ENCODE data around the gene RTRAF. TPM values are rescaled to one million over a fixed set of nuclear protein-coding genes. Genes with fewer than 3 reads are reported as not detected.

Gene RTRAF
- polyA plus RNA-seq, 5 donors: 251 to 353 (median 275) TPM

GRCh38 chr14:51988221-51988620 lies 1.1 kb upstream of the RTRAF start:
- DNase-seq: no peak

- DNase-seq: no peak
Observed at GRCh38 chr14:51990488-51990887, 1.1 kb downstream of the RTRAF start.

- no peak for DNase-seq
Observed at GRCh38 chr14:51993285-51993920, 4.1 kb downstream of the RTRAF start.

GRCh38 chr14:51996148-51996746 lies 6.9 kb downstream of the RTRAF start:
- no peak for DNase-seq

DNA sequence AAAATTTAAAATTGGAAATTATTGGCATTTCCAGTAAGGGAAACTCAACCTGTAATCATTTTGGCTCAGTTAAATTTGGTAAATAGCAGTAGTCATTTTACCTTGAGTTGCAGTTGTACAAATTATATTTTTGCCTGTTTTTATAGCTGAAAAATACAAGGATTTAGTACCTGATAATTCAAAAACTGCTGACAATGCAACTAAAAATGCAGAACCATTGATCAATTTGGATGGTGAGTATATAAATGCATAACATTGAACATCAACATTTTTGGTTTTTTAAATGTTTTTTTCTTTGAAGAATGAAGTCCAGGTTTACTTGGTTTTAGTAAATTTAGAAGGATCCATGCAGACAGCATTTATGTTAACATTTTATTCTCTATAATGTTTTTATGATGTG lies 9.0 kb downstream of the RTRAF start:
- no peak for DNase-seq

GRCh38 chr14:51999084-51999483 lies 9.7 kb downstream of the RTRAF start:
- no peak for DNase-seq

DNA sequence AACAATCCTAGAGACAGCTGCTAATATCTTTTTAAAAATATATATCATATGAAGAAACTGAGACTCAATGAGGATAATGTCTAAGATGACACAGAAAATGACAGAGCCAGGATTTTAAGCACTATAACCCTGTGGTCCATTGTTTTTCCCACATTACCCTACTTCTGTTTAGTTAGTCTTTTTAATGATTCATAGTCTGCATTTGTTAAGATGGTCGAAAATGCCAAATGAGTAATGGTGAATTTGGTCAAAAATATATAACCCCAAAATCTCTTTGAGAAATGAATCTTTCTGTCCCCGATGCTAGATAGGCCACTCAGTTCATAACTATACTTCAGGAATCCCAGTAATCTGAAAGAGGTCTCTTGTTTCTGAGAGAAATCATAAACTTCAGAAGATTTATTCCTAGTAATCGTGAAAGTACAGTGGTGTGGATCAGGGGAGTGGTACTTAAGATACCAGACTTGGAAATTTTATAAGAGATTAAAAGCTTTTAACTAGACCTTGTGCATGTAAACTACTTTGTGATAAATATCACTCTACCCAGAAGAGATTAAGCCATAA lies 10.8 kb downstream of the RTRAF start:
- no peak for DNase-seq

DNA sequence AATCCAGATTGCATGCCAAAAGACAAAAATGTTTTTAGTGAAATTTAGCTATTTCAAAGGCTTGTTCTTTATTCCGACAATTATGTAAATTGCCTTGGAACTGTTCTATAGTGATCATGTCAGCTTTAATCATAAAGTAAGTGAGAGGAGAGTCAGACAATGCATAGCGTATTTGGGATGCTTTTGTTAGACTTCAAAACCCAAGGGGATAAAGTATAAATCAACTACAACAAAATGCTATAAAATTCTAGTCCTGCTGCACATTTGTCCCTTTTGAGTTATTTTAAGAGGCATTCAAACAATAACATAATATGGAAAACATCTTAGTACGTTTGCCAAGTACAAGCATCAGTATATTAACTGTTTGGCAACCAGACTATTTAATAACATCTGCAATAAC lies 11.3 kb downstream of the RTRAF start:
- no peak for DNase-seq

DNA sequence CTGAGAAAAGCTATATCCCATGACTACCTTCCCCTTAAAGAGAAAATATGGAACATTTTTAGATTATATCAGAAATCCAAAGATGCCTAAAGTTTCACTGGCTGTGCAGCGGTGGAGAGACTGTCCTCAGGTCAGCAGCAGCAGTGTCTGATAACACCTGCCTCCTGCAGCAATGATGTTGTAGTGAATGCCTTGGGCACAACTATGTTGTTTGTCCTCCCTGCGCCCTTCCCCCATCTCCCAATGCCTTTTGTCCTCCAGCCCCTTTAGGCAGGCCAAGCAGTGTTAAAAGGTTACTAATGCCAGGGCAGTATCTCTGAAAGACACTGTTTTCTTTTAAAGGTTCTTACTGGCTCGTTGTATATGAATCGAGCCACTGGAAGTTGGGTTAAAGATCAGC lies 13.2 kb downstream of the RTRAF start:
- DNase-seq: no peak

DNA sequence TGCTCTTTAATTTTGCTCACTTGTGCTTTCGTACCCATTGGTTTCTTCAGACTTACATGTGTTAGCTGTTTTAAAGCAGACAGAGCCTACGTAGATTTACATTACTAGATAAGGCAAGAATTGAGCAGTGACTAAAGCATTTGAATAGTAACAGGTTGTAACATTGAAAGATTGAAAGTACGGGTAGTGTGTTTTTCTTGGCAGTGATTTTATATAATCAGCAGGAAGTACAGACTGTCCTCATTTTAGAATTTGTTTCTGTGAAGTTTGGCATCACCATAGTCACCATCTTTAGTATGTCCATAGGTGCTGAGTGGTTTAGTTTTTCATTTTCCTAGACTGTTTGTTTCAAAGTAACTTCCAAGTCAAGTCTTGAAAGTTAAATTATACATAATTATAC lies 14.0 kb downstream of the RTRAF start:
- DNase-seq: no peak

DNA sequence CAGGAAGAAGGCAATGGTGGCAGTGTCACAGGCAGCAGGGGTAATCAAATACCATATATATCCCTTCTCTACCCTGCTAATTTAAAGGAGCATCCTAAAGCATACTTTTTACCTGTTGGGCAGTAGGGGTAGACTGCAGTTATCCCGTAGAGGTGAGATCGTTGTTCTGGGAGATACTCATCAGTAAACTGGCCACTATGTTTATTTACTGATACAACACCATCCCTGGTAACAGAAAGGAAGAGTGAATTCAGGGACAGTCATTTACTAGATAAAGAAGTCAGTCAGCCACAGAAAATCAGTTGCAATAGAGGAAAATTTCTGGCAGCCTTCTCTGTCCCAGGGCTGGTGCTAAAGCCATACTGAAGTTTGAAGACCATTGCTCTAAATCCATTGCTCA lies 16.3 kb downstream of the RTRAF start:
- no peak for DNase-seq

DNA sequence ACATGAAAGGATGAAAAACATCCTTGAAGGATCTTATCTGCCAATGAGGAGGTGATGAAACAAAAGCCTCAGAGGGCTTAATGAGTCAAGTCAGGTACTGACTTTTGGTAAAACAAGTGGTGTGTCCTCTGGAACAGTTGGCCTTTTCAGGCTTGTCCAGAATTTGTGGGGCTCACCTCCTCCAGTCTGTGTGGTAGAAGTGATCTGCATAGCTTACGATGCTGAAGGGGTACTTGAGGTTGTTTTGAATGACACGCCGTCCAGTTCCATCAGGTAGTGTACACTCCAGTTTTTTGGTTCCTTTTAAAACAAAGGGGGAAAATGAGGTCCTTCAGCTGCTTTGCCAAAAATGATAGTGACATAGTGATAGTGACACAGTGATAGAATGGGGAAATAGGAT lies 17.0 kb downstream of the RTRAF start:
- no peak for DNase-seq

- DNase-seq: no peak
Observed at GRCh38 chr14:52007211-52007610, 17.9 kb downstream of the RTRAF start.

DNA sequence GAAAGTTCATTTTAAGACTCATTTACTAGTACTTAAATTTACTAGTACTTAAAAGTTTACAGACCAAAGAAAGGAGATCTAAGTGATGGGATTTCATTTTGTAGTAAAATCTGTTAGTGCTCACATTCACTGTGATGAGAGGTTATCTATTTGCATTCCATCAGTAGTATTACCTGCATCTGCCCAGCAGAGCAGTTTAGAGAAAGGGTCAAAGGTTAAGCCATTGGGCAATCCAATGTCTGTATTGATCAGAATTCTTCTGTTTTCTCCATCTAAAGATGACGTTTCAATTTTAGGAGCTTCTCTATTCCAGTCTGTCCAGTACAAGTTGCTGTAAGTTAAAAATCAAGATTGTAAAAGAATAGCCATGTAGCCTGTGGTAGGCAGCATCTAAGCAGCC lies 18.3 kb downstream of the RTRAF start:
- DNase-seq: no peak

- DNase-seq: no peak
Observed at GRCh38 chr14:52008136-52008535, 18.8 kb downstream of the RTRAF start.

- DNase-seq: no peak
Observed at GRCh38 chr14:52010173-52010693, 20.9 kb downstream of the RTRAF start.

GRCh38 chr14:52011523-52011922 lies 22.2 kb downstream of the RTRAF start:
- DNase-seq: no peak

GRCh38 chr14:52012635-52013034 lies 23.3 kb downstream of the RTRAF start:
- peak; percentile 53 to 66 for DNase-seq

DNA sequence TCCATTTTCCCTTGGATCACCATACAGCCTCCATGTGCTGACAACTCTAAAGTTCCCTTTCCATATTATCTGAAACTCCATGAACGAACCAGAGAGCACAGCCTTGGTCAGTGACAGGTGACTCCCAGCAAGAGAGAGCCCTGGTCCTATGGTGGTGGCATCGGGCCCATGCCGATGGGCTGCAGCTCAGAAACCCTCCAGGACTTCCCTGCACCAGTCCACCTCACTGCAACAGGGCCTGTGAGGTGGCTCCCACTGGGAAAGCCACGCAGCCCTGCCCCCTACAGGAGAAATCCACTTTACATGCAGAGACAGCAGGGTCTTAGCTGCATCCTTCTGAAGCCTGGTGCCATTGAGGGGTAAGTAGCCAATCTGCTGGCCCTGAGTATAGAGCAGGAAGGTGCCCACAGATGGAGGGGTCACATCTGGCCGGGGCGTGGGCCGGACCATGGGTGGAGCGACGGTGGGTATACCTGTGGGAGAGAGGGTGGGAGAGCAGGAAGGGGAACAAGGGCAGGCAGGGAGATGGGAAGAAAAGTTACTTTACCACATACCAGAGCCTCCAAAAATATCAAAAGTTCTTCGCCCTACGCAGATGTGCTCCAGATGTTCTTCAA lies 24.7 kb downstream of the RTRAF start:
- no peak for DNase-seq

DNA sequence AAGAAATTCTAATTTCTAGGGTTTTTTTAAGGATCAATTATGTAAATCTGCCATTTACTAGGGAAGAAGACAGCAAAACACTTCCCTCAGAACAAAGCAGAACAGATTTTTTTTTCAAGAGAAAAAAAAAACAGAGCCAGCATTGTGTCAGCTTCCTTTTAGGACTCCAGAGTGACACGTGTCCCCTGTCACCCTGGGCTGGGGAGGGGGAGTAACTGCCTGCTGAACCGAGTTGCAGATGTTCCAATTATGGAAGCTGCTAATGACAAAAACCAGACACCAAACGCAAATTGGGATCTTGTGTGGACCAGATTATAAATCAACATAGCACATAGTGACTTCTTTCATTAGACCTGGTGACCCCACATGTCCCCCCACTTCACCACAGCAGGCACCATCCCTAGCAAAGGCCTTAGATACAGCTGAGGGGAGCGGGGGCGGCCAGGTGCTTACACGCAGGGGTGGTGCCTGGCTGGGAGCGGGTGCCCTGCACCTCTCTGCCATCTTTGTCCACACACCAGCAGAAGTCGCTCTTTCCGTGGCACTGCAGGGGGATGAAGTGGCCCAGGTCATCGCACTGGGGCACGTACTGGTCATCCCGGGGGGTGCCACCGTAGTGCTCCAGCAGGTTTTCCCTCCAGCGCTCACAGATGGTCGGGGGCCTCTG lies 25.4 kb downstream of the RTRAF start:
- DNase-seq: no peak

DNA sequence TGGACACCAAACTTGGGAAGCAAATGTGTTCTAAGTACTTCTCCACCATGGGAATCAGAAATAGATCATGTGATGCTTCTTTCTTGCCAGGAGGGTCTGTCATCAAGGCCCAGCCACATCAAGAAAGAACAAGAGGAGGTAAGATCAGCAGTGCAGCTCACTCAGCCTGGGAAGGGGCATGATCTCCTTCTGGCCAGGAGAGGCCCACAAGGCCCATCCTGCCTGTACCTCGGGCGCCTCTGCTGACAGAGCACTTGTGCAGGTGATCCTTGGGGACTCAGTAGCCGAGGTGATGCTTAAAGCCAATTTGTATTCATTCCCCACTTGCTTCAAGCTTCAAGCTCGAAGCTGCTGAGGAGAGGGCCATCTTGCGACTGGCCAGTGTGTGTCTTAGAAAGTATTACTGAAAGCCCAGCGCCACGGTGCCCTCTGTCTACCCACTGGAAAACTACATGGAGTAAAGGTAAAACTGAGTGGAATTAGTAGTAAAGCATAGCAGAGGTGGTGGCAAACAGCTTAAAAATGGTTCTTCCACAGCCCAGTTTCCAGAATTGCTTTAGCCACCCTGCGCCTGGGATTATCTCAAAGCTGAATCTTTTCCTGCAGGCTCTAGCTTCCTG lies 26.2 kb downstream of the RTRAF start:
- DNase-seq: no peak

GRCh38 chr14:52018252-52018651 lies 28.9 kb downstream of the RTRAF start:
- no peak for DNase-seq
